Kidney (tissue), 14 donors: ENCODE results near the gene CFAP92. TPM values are rescaled to one million over a fixed set of nuclear protein-coding genes. Genes with fewer than 3 reads are reported as not detected.

Source experiments
- DNase-seq, 5 donors: peaks; one replicate each; pipeline ENCODE4 v3.0.0-alpha.2; 2013 to 2020
- FAIRE-seq: peaks from 2 replicates; lab custom pipeline; 2012; peaks lifted over from hg19 to GRCh38; lab: Jason Lieb, UNC
- H3K27ac ChIP-seq, 2 donors: one replicate each; pipeline ENCODE4 v1.7.0; 2013; ENCODE audit warnings: low read depth in 2 of 2, low read length in 2 of 2, inconsistent platforms in 1 of 2
- H3K27me3 ChIP-seq: one replicate; pipeline ENCODE4 v1.7.1; 2013; ENCODE audit warnings: low read length, inconsistent platforms; ENCODE audit not compliant: control insufficient read depth, insufficient read depth
- H3K36me3 ChIP-seq, 3 donors: one replicate each; pipeline versions ENCODE4 v1.7.0 to v1.7.1; 2013; ENCODE audit warnings: low read length in 3 of 3, control low read depth in 1 of 3, inconsistent platforms in 1 of 3; ENCODE audit not compliant: insufficient read depth in 3 of 3, control insufficient read depth in 2 of 3
- H3K4me1 ChIP-seq, 3 donors: one replicate each; pipeline versions ENCODE4 v1.7.0 to v1.7.1; 2013; ENCODE audit warnings: low read length in 3 of 3, inconsistent platforms in 1 of 3, low read depth in 1 of 3; ENCODE audit not compliant: control insufficient read depth in 2 of 3, insufficient read depth in 2 of 3
- H3K4me3 ChIP-seq, 3 donors: one replicate each; pipeline versions ENCODE4 v1.7.0 to v1.8.1; 2013; ENCODE audit warnings: low read length in 3 of 3, control low read depth in 1 of 3, inconsistent platforms in 1 of 3
- H3K9ac ChIP-seq, 3 donors: one replicate each; pipeline versions ENCODE4 v1.7.0 to v1.7.1; 2013; ENCODE audit warnings: low read length in 3 of 3, control low read depth in 1 of 3, inconsistent platforms in 1 of 3
- H3K9me3 ChIP-seq, 3 donors: one replicate each; pipeline versions ENCODE4 v1.7.0 to v1.7.1; 2013; ENCODE audit warnings: low read length in 3 of 3, control low read depth in 1 of 3, inconsistent platforms in 1 of 3; ENCODE audit not compliant: control insufficient read depth in 2 of 3, insufficient read depth in 1 of 3
- intact Hi-C: fragments of 100-400 bp; cut with DNase I; formaldehyde crosslinking; loops from one replicate; pipeline ENCODE4 v1.11.1; 2022
- polyA plus RNA-seq: library from polyadenylated mRNA; stranded (reverse); fragments of 350-450 nt; fragmentation: Illumina TruSeq; extraction: RNeasy Lipid Tissue Mini Kit (QIAGEN cat#74804); gene quantifications from one replicate; pipeline ENCODE4 v1.2.3, GENCODE V29; 2014; ENCODE audit warnings: low read depth, low replicate concordance; ENCODE audit not compliant: insufficient read depth
- total RNA-seq: library from RNA; stranded (reverse); fragmentation: NEBNext Ultra II Directional; extraction: Animal tissue kit (Norgen Biotek cat#: 25700); gene quantifications from one replicate; pipeline ENCODE4 v1.2.1, GENCODE V29; 2021
- TF ChIP-seq, protein P1 (sequence below): IDR thresholded peaks from 3 replicates; pipeline ENCODE4 v1.5.1; 2012; ENCODE audit warnings: mild to moderate bottlenecking, moderate library complexity, borderline replicate concordance; ENCODE audit not compliant: insufficient read depth; ENCODE audit errors: extremely low read depth
- donor health status: control.
- donor health status: control.
- donor health status: control.
- donor health status: control.
- donor health status: control.
- donor health status: DM: yes; HTN: yes; CAD: no.
- donor health status: Normal renal cell carcinoma (clear cell type).

Gene CFAP92
- total and polyA plus RNA-seq, 2 donors from 2014 or later = 0.56 to 0.60 TPM

DNA sequence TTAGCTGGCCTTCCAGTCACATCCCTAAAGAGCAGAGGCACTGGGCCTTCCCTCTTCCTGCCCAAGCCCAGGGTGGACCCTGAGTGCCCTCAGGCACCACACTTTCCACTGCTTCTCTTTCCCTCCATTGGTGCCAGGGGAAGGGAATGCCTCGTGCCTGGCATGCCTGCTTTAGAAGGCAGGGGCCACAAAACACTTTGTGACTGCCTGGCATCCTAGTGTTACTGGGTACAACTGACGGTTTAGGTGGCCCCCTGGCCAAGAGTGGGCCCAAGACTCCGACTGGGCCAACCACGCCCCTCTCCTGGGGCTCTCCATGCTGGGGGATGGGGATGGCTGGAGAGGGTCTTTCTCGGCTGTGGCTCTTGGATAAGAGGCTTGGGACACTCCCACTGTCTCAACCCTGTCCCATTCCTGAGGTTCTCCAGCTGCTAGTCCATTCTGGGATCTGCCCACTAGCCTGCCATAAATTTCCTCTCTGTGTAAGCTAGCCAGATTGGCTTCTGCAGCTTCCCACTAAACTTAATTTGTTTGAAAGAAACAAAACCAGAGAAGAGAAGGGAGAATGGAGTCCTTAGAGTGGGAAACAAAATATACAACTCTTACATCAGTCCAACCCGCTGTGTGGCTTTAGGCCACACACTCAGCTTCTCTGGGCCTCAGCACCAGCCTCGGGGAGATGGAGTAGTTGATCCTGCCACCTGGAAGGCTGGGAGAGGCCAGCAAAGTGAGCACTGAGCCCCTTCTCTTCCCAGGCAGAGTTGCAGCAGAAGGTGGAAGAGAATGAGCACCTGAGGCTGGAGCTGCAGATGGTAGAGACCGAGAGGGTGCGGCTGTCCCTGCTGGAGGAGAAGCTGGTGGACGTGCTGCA, 42.6 kb upstream of the CFAP92 start:
- no peak for FAIRE-seq
- no peaks in the 10 kb centered on the region for H3K27me3 ChIP-seq
- no peaks in the 10 kb centered on the region for H3K4me1 ChIP-seq
- TF ChIP-seq, protein P1, sequence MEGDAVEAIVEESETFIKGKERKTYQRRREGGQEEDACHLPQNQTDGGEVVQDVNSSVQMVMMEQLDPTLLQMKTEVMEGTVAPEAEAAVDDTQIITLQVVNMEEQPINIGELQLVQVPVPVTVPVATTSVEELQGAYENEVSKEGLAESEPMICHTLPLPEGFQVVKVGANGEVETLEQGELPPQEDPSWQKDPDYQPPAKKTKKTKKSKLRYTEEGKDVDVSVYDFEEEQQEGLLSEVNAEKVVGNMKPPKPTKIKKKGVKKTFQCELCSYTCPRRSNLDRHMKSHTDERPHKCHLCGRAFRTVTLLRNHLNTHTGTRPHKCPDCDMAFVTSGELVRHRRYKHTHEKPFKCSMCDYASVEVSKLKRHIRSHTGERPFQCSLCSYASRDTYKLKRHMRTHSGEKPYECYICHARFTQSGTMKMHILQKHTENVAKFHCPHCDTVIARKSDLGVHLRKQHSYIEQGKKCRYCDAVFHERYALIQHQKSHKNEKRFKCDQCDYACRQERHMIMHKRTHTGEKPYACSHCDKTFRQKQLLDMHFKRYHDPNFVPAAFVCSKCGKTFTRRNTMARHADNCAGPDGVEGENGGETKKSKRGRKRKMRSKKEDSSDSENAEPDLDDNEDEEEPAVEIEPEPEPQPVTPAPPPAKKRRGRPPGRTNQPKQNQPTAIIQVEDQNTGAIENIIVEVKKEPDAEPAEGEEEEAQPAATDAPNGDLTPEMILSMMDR = no peak
- H3K9ac ChIP-seq = no peak overlapping the region
- intact Hi-C loops = no loop called here
- H3K4me3 ChIP-seq = no peak overlapping the region
- no peak overlapping the region for H3K27ac ChIP-seq
- DNase-seq = peak in 2 of 5 donors; percentile 26 to 60
- H3K9me3 ChIP-seq = no peaks in the 10 kb centered on the region
- H3K36me3 ChIP-seq = no peaks in the 10 kb centered on the region

DNA sequence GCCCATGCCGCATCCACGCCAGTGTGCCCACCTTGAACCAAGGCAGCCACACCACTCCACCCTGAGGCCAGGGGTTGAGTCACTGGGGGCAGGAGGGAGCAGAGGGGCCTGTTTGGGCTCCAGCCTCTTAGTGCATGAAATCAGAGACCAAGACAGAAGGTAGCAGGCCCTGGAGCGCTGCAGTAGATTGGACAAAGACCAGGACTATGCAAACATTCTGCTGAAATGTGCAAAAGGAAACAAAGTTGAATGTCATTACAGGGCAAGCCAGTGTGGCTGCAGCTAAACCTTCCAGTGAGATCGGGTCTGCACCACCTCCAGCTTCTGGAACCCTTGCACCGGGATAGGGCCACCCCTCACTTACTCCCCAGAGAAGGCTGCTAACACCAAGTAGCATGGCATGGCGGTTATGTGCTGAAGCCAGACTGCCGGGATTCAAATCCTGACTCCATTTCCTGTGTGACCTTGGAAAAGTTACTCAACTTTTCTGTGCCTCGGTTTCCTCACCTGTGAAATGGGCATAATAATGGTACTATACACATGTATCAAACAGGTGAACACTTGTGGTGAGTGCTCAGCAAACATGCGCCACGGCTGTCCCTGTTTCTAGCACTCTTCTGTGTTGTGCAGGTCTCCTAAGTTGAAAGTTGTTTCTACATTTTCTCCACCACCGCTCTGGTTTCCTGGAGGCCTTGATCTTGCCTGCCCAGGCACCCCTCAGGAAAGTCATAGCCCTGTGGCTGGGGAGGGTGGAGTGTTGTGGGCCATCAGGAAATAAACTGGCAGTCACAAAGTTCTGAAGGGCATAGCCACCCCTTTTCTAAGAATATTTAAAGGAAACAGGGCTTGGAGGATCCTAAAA, 41.7 kb upstream of the CFAP92 start:
- H3K36me3 ChIP-seq = no peaks in the 10 kb centered on the region
- no peak overlapping the region for H3K4me3 ChIP-seq
- no peaks in the 10 kb centered on the region for H3K4me1 ChIP-seq
- H3K27ac ChIP-seq = no peak overlapping the region
- H3K9ac ChIP-seq = no peak overlapping the region
- DNase-seq (peak in 1 of 5 donors; percentile 25), FAIRE-seq (no peak)
- no peaks in the 10 kb centered on the region for H3K27me3 ChIP-seq
- intact Hi-C loops = no loop called here
- TF ChIP-seq, protein P1 = no peak
- H3K9me3 ChIP-seq = no peaks in the 10 kb centered on the region

DNA sequence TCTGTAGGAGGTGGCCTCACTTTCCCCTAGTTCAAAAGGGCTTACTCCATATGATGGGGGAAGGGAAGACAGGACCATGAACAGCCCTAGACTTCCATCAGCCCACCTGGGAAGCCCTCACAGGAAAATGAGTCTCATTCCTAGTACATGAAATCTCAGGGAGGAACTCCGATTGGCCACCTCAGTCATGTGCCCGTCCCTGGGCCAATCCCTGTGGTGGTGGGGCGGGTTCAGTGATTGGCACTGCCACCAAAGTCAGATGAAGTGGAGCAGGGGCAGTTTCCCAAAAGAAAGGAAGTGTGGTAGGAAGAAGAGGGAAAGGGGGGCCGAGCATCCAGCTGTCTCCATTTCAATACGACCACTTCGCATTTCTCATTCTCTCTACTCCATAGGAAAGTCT, 40.8 kb upstream of the CFAP92 start:
- no peaks in the 10 kb centered on the region for H3K36me3 ChIP-seq
- intact Hi-C loops = no loop called here
- FAIRE-seq = no peak
- H3K4me1 ChIP-seq = no peaks in the 10 kb centered on the region
- TF ChIP-seq, protein P1 = no peak
- H3K27me3 ChIP-seq = no peaks in the 10 kb centered on the region
- peak in 1 of 5 donors; percentile 23 for DNase-seq
- H3K27ac ChIP-seq = no peak overlapping the region
- H3K9me3 ChIP-seq = no peaks in the 10 kb centered on the region
- no peak overlapping the region for H3K4me3 ChIP-seq
- H3K9ac ChIP-seq = no peak overlapping the region
